ENCODE measurements around the gene SLC30A7.

Gene SLC30A7

GRCh38 chr1:100960098-100960497 is 64.2 kb downstream of the SLC30A7 start:
- DNase-seq (ENCODE audit: low read depth), result no peak
- TF ChIP-seq CTCF (IDR thresholded peaks at IDR 0.05; ENCODE audit: control insufficient read depth, extremely low read depth, insufficient read depth), result no peak
- H3K4me3 ChIP-seq (ENCODE audit: low read depth, low read length), result no peak overlapping the region

DNA sequence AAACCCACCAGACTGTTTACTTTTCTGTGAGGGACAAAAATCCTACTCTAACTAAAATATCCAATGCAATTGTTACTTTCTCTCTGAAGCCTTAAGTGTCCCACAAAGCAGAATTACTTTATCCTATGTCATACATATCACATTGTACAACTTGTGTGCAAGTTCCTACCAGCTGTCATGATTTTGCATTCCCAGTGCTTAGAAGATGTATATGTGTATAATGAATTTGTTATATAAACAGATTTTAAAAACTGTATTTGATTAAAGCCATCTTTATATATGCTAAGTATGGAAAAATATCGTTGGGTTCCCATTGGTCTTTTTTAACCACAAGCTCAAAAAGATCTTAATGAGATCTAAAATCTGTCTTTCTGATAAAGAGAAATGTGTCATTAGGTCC is 72.7 kb downstream of the SLC30A7 start:
- no peak for TF ChIP-seq CTCF (IDR thresholded peaks at IDR 0.05; ENCODE audit: control insufficient read depth, extremely low read depth, insufficient read depth)

DNA sequence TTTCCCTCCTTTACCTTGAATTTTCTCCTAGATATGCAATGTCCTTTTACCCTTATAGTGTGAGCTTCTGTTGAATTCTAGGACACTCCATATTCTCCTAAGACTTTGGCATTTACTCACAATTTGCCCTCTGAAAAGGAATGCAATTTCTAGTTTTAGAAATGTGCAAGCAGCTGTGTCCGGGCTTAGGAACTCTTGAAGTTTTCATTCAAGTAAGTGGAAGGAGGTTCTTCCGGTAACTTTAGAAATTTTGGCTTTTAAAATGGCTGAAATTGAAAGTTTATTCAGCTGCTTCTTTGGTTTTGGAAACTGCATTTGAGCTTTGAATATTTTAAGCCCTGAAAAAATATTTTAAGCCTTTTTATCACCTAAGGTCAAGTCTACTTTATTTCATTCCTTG is 73.4 kb downstream of the SLC30A7 start:
- no peak for DNase-seq (ENCODE audit: low read depth)
- TF ChIP-seq CTCF (IDR thresholded peaks at IDR 0.05; ENCODE audit: control insufficient read depth, extremely low read depth, insufficient read depth), result no peak
- H3K4me3 ChIP-seq (ENCODE audit: low read depth, low read length), result no peak overlapping the region

More for the DNA sequence above, 72.7 kb downstream of the SLC30A7 start:
- no peak for DNase-seq (ENCODE audit: low read depth)
- H3K4me3 ChIP-seq (ENCODE audit: low read depth, low read length), result no peak overlapping the region

GRCh38 chr1:100971021-100971420 is 75.1 kb downstream of the SLC30A7 start:
- DNase-seq (ENCODE audit: low read depth), result no peak
- no peak for TF ChIP-seq CTCF (IDR thresholded peaks at IDR 0.05; ENCODE audit: control insufficient read depth, extremely low read depth, insufficient read depth)
- no peak overlapping the region for H3K4me3 ChIP-seq (ENCODE audit: low read depth, low read length)

- no peak for TF ChIP-seq CTCF (IDR thresholded peaks at IDR 0.05; ENCODE audit: control insufficient read depth, extremely low read depth, insufficient read depth)
- DNase-seq (ENCODE audit: low read depth), result no peak
- no peak overlapping the region for H3K4me3 ChIP-seq (ENCODE audit: low read depth, low read length)
Observed at GRCh38 chr1:100972185-100972584, 76.3 kb downstream of the SLC30A7 start.

GRCh38 chr1:100976936-100977335 is 81.0 kb downstream of the SLC30A7 start:
- DNase-seq (ENCODE audit: low read depth), result no peak
- no peak overlapping the region for H3K4me3 ChIP-seq (ENCODE audit: low read depth, low read length)
- no peak for TF ChIP-seq CTCF (IDR thresholded peaks at IDR 0.05; ENCODE audit: control insufficient read depth, extremely low read depth, insufficient read depth)

GRCh38 chr1:100979631-100980030 is 83.7 kb downstream of the SLC30A7 start:
- no peak overlapping the region for H3K4me3 ChIP-seq (ENCODE audit: low read depth, low read length)
- TF ChIP-seq CTCF (IDR thresholded peaks at IDR 0.05; ENCODE audit: control insufficient read depth, extremely low read depth, insufficient read depth), result no peak
- no peak for DNase-seq (ENCODE audit: low read depth)
